GM12878 (cell line): ENCODE data around the gene EEFSEC. TPM values are rescaled to one million over a fixed set of nuclear protein-coding genes. Genes with fewer than 3 reads are reported as not detected.

Experiments
- ATAC-seq: fragments of 200-7000 bp; cut with Tn5 transposase; 3 replicates; pipeline ENCODE4 v1.9.1; 2020; ENCODE audit warnings: mild to moderate bottlenecking, moderate library complexity
- BruUV-seq: library from RNA; stranded (reverse); fragments of 400-500 nt; replicated peaks from 2 replicates; lab custom pipeline; 2021; lab: Mats Ljungman, UMichigan
- CTCF ChIA-PET: fragments of 300-600 bp; sonication (Branson Sonifier 250); formaldehyde crosslinking; extraction: SDS; loops from one replicate; lab custom pipeline; 2021; ENCODE audit warnings: inconsistent platforms; lab: Yijun Ruan, JAX
- POLR2A ChIA-PET: fragments of 350-600 bp; formaldehyde crosslinking; extraction: SDS; loops from one replicate; lab custom pipeline; 2021; ENCODE audit warnings: inconsistent platforms; lab: Charles Lee
- RAD21 ChIA-PET: fragments of 300-600 bp; sonication (Branson Sonifier 250); formaldehyde crosslinking; loops from one replicate; lab custom pipeline; 2023; ENCODE audit warnings: antibody characterized with exemption; ENCODE audit not compliant: unreplicated experiment; lab: Charles Lee
- SMC1A ChIA-PET: fragments of 300-600 bp; sonication (Branson Sonifier 250); formaldehyde crosslinking; loops from one replicate; lab custom pipeline; 2023; ENCODE audit not compliant: unreplicated experiment, uncharacterized antibody; lab: Charles Lee
- DNase-seq: peaks from one replicate; pipeline ENCODE4 v3.0.0-alpha.2; 2011; ENCODE audit warnings: low read depth, low spot score
- FAIRE-seq: peaks from 3 replicates; lab custom pipeline; 2011; peaks lifted over from hg19 to GRCh38; lab: Jason Lieb, UNC
- H2AFZ ChIP-seq: 2 replicates; pipeline ENCODE4 v1.6.0; 2011; ENCODE audit warnings: low read depth, low read length, control low read depth; ENCODE audit not compliant: control insufficient read depth
- H3K27ac ChIP-seq: 2 replicates; pipeline ENCODE4 v1.5.1; 2011; ENCODE audit warnings: control low read depth; ENCODE audit not compliant: control insufficient read depth, insufficient read depth
- H3K27me3 ChIP-seq, 2 experiments: replicated peaks in 1 of 2; 2 replicates each; pipeline versions ENCODE4 v1.6.0 to v1.6.1; 2011; ENCODE audit warnings: low read length in 1 of 2; ENCODE audit not compliant: control insufficient read depth in 2 of 2, insufficient read depth in 2 of 2
- H3K36me3 ChIP-seq, 2 experiments: 2 replicates each; pipeline ENCODE4 v1.5.1; 2011; ENCODE audit warnings: low read length in 1 of 2; ENCODE audit not compliant: control insufficient read depth in 2 of 2, insufficient read depth in 2 of 2
- H3K4me1 ChIP-seq: 2 replicates; pipeline ENCODE4 v1.6.1; 2011; ENCODE audit warnings: mild to moderate bottlenecking, low read length, moderate library complexity, mixed read lengths; ENCODE audit not compliant: control insufficient read depth, insufficient read depth
- H3K4me2 ChIP-seq: 2 replicates; pipeline ENCODE4 v1.6.0; 2011; ENCODE audit warnings: control low read depth; ENCODE audit not compliant: control insufficient read depth, insufficient read depth
- H3K4me3 ChIP-seq: fragments of 200-600 bp; sonication (generic); 2 replicates; pipeline ENCODE4 v1.5.1; 2016
- H3K79me2 ChIP-seq: 2 replicates; pipeline ENCODE4 v1.6.0; 2011; ENCODE audit warnings: low read length; ENCODE audit not compliant: control insufficient read depth, insufficient read depth
- H3K9ac ChIP-seq: 2 replicates; pipeline ENCODE4 v1.8.0; 2011; ENCODE audit warnings: low read length, control low read depth, mixed read lengths; ENCODE audit not compliant: control insufficient read depth, insufficient read depth
- H3K9me3 ChIP-seq: replicated peaks from 3 replicates; pipeline ENCODE4 v1.5.1; 2011; ENCODE audit warnings: mild to moderate bottlenecking, low read length; ENCODE audit not compliant: control insufficient read depth, insufficient read depth
- H4K20me1 ChIP-seq: 2 replicates; pipeline ENCODE4 v1.6.0; 2011; ENCODE audit not compliant: control insufficient read depth, insufficient read depth
- BRCA1 ChIP-seq: IDR thresholded peaks from 2 replicates; pipeline ENCODE4 v1.6.1; 2011; ENCODE audit warnings: low read depth, low read length, improper control_type of control experiment
- CHD4 ChIP-seq: fragments of 200-600 bp; sonication (generic); IDR thresholded peaks from 2 replicates; pipeline ENCODE4 v1.6.1; 2016; ENCODE audit warnings: mild to moderate bottlenecking
- EGR1 ChIP-seq, 2 experiments: IDR thresholded peaks; 1 replicate in 1 of 2; 2 replicates in 1 of 2; pipeline ENCODE4 v1.6.1; 2011 to 2012; ENCODE audit warnings: low read depth in 2 of 2, low read length in 2 of 2, borderline replicate concordance in 1 of 2, mild to moderate bottlenecking in 1 of 2, moderate library complexity in 1 of 2
- ETV6 ChIP-seq, 2 experiments: fragments of 450-650 bp in 1 of 2; IDR thresholded peaks in 1 of 2; conservative IDR thresholded peaks in 1 of 2; 2 replicates each; pipeline ENCODE4 v1.6.1; 2014; ENCODE audit warnings: antibody characterized with exemption in 1 of 2, borderline replicate concordance in 1 of 2, low read depth in 1 of 2, mild to moderate bottlenecking in 1 of 2, moderate library complexity in 1 of 2
- FOS ChIP-seq: IDR thresholded peaks from 3 replicates; pipeline ENCODE4 v1.6.1; 2011; ENCODE audit warnings: borderline replicate concordance; ENCODE audit not compliant: insufficient read length; ENCODE audit errors: extremely low read depth
- LARP7 ChIP-seq: fragments of 450-650 bp; IDR thresholded peaks from 2 replicates; pipeline ENCODE4 v1.6.1; 2017; ENCODE audit warnings: mild to moderate bottlenecking
- NBN ChIP-seq: fragments of 450-650 bp; IDR thresholded peaks from 2 replicates; pipeline ENCODE4 v1.6.1; 2016
- NFIC ChIP-seq: IDR thresholded peaks from 2 replicates; pipeline ENCODE4 v1.6.1; 2012; ENCODE audit warnings: low read depth, mild to moderate bottlenecking, inconsistent platforms, low read length, moderate library complexity
- PAX8 ChIP-seq: fragments of 450-650 bp; IDR thresholded peaks from 2 replicates; pipeline ENCODE4 v1.6.1; 2017; ENCODE audit warnings: mild to moderate bottlenecking, moderate library complexity
- POLR2AphosphoS5 ChIP-seq: IDR thresholded peaks from 2 replicates; pipeline ENCODE4 v1.6.1; 2011; ENCODE audit warnings: mild to moderate bottlenecking, low read length, inconsistent platforms
- RAD51 ChIP-seq: fragments of 450-650 bp; IDR thresholded peaks from 2 replicates; pipeline ENCODE4 v1.6.1; 2016; ENCODE audit warnings: moderate library complexity, mild to moderate bottlenecking, inconsistent platforms
- SMARCA5 ChIP-seq: fragments of 450-650 bp; IDR thresholded peaks from 2 replicates; pipeline ENCODE4 v1.6.1; 2017; ENCODE audit warnings: mild to moderate bottlenecking
- SMC3 ChIP-seq: IDR thresholded peaks from 2 replicates; pipeline ENCODE4 v1.6.1; 2011; ENCODE audit warnings: low read length, improper control_type of control experiment, borderline replicate concordance
- SP1 ChIP-seq: IDR thresholded peaks from one replicate; pipeline ENCODE4 v1.6.1; 2011; ENCODE audit warnings: low read depth, low read length
- ZNF24 ChIP-seq: fragments of 450-650 bp; IDR thresholded peaks from 2 replicates; pipeline ENCODE4 v1.6.1; 2017; ENCODE audit warnings: antibody characterized with exemption, mild to moderate bottlenecking
- WGBS: methylation state at CpG from one replicate; pipeline ENCODE4 v1.1.6; 2016; ENCODE audit warnings: low lambda C conversion rate; ENCODE audit not compliant: insufficient replicate concordance, insufficient coverage; ENCODE audit errors: missing lambda C conversion rate; 5-methylcytosine and 5-hydroxymethylcytosine counted together
- in situ Hi-C: fragments of 300-500 bp; cut with MboI; formaldehyde crosslinking; loops from 9 replicates; pipeline ENCODE4 v1.14.3; 2018; ENCODE audit warnings: mixed read lengths
- intact Hi-C: fragments of 100-400 bp; cut with micrococcal nuclease; formaldehyde crosslinking; loops from one replicate; pipeline ENCODE4 v1.14.2; 2022; ENCODE audit not compliant: unreplicated experiment
- polyA plus RNA-seq, 11 experiments: library from polyadenylated mRNA; depleted of rRNA in 4 of 11; unstranded in 6 of 11; stranded (reverse) in 5 of 11; fragments of >200 nt; fragmentation: Nextera tagmentation in 4 of 11; fragmentation: Illumina TruSeq in 1 of 11; extraction: Ambion mirVana in 4 of 11; extraction: Trizol in 1 of 11; gene quantifications; 1 replicate in 1 of 11; 2 replicates in 10 of 11; pipeline versions ENCODE4 v1.2.1 to v1.2.3, GENCODE V29; 2011 to 2016; ENCODE audit warnings: inconsistent platforms in 2 of 11, missing spikeins in 2 of 11, low read depth in 1 of 11
- total RNA-seq, 4 experiments: library from RNA; depleted of rRNA in 3 of 4; stranded (reverse); fragments of >200 nt in 3 of 4; fragmentation: Illumina TruSeq in 1 of 4; extraction: Trizol in 1 of 4; gene quantifications; 2 replicates each; pipeline versions ENCODE4 v1.2.1 to v1.2.3, GENCODE V29; 2013 to 2021
- TF ChIP-seq, protein P1 (sequence below): fragments of 450-650 bp; IDR thresholded peaks from 2 replicates; pipeline ENCODE4 v1.6.1; 2017; ENCODE audit warnings: antibody characterized with exemption, mild to moderate bottlenecking, moderate library complexity
- TF ChIP-seq, protein P2 (sequence below): fragments of 150-350 bp; IDR thresholded peaks from 2 replicates; pipeline ENCODE4 v1.6.1; 2014; ENCODE audit warnings: mild to moderate bottlenecking, low read depth, low read length
- TF ChIP-seq, protein P3 (sequence below): fragments of 450-650 bp; IDR thresholded peaks from 2 replicates; pipeline ENCODE4 v1.6.1; 2016; ENCODE audit warnings: mild to moderate bottlenecking
- TF ChIP-seq, protein P4 (sequence below): IDR thresholded peaks from 2 replicates; pipeline ENCODE4 v1.6.1; 2012; ENCODE audit warnings: low read depth, low read length, improper control_type of control experiment

EEFSEC gene
- total and polyA plus RNA-seq, 10 of the 15 experiments (the other 5 are each of a cell fraction or from before 2014, with no cell fraction given) = 0.29 to 29.1 (median 16.1) TPM

DNA sequence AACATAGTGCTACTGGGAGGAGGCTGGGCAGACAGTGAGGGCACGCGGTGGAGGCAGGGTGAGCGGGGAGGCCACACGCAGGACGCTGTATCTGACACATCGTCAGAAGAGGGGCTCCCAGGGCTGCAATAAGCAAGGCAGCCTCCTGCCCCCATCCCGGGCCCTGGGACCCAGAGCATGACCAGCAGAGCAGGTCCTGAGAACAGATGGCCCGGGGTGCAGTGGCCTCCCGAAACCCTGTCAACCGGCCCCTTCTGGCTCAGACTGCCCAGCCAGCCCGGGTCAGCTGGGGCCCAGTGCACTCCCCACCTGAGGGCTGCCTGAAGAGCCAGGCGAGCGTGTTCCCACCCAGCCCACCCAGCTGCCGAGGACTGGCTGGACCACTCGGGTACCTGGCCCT is 276.0 kb downstream of the EEFSEC start (continued):
- TF ChIP-seq, protein P1, sequence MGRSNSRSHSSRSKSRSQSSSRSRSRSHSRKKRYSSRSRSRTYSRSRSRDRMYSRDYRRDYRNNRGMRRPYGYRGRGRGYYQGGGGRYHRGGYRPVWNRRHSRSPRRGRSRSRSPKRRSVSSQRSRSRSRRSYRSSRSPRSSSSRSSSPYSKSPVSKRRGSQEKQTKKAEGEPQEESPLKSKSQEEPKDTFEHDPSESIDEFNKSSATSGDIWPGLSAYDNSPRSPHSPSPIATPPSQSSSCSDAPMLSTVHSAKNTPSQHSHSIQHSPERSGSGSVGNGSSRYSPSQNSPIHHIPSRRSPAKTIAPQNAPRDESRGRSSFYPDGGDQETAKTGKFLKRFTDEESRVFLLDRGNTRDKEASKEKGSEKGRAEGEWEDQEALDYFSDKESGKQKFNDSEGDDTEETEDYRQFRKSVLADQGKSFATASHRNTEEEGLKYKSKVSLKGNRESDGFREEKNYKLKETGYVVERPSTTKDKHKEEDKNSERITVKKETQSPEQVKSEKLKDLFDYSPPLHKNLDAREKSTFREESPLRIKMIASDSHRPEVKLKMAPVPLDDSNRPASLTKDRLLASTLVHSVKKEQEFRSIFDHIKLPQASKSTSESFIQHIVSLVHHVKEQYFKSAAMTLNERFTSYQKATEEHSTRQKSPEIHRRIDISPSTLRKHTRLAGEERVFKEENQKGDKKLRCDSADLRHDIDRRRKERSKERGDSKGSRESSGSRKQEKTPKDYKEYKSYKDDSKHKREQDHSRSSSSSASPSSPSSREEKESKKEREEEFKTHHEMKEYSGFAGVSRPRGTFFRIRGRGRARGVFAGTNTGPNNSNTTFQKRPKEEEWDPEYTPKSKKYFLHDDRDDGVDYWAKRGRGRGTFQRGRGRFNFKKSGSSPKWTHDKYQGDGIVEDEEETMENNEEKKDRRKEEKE = no peak
- TF ChIP-seq NFIC (no peak), ZNF24 (no peak)

DNA sequence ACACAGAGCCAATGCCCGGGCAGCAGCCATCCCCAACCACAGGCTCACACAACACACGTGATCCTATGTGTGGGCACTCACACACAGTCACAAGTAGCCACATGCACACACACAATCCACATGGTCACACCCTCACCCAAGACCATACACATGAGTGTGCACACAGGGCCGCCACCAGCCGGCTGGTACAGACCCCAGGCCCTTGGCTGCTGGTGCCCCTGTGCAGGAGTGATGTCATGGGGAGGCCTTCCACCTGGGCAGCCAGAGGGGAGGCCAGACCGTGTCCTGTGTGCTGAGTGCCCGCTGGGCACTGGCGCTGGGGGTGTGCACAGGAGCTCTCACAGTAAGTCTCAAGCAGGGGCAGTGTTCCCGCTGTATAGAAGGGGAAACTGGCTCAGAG is 276.5 kb downstream of the EEFSEC start:
- in situ Hi-C loops (no loop called here), intact Hi-C loops (loop anchor here (5.0 kb wide), 1 partner anchor 332 kb away; no protein-coding TSS in a partner anchor)
- ATAC-seq (no peak), FAIRE-seq (no peak), DNase-seq (no peak)
- H2AFZ ChIP-seq = no peak overlapping the region
- CTCF ChIA-PET = no interaction called here
- H3K9me3 ChIP-seq = no peaks in the 10 kb centered on the region
- H3K4me3 ChIP-seq = no peak overlapping the region
- H3K27me3 ChIP-seq = peaks cover 2 to 10% of the 10 kb centered on the region in 2 experiments
- H3K27ac ChIP-seq = no peak overlapping the region
- H3K4me2 ChIP-seq = no peak overlapping the region
- POLR2A ChIA-PET = no interaction called here
- H3K9ac ChIP-seq = no peak overlapping the region
- RAD21 ChIA-PET = no interaction called here
- no peaks in the 10 kb centered on the region for H3K4me1 ChIP-seq
- H3K36me3 ChIP-seq = no peaks in the 10 kb centered on the region
- H4K20me1 ChIP-seq = no peaks in the 10 kb centered on the region
- WGBS = 26% methylated on average over 8 of the region's 8 CpGs
- BruUV-seq = no TSS peak
- SMC1A ChIA-PET = no interaction called here
- H3K79me2 ChIP-seq = no peaks in the 10 kb centered on the region
- TF ChIP-seq RAD51 (no peak), NBN (no peak), POLR2AphosphoS5 (no peak), PAX8 (no peak), CHD4 (no peak), SMC3 (no peak), ETV6 (conservative IDR thresholded peaks at IDR 0.05 in 1 of 2, IDR thresholded peaks at IDR 0.05 in 1 of 2; ENCODE audit: borderline replicate concordance in 1 of 2, low read depth in 1 of 2) (no peak), SP1 (no peak), BRCA1 (no peak), SMARCA5 (no peak), FOS (no peak), LARP7 (no peak), EGR1 (IDR thresholded peaks at IDR 0.05; ENCODE audit: borderline replicate concordance in 1 of 2, low read depth in 2 of 2, low read length in 2 of 2) (no peak)
- TF ChIP-seq, protein P2, sequence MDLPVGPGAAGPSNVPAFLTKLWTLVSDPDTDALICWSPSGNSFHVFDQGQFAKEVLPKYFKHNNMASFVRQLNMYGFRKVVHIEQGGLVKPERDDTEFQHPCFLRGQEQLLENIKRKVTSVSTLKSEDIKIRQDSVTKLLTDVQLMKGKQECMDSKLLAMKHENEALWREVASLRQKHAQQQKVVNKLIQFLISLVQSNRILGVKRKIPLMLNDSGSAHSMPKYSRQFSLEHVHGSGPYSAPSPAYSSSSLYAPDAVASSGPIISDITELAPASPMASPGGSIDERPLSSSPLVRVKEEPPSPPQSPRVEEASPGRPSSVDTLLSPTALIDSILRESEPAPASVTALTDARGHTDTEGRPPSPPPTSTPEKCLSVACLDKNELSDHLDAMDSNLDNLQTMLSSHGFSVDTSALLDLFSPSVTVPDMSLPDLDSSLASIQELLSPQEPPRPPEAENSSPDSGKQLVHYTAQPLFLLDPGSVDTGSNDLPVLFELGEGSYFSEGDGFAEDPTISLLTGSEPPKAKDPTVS = no peak
- TF ChIP-seq, protein P3, sequence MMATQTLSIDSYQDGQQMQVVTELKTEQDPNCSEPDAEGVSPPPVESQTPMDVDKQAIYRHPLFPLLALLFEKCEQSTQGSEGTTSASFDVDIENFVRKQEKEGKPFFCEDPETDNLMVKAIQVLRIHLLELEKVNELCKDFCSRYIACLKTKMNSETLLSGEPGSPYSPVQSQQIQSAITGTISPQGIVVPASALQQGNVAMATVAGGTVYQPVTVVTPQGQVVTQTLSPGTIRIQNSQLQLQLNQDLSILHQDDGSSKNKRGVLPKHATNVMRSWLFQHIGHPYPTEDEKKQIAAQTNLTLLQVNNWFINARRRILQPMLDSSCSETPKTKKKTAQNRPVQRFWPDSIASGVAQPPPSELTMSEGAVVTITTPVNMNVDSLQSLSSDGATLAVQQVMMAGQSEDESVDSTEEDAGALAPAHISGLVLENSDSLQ = no peak
- TF ChIP-seq, protein P4, sequence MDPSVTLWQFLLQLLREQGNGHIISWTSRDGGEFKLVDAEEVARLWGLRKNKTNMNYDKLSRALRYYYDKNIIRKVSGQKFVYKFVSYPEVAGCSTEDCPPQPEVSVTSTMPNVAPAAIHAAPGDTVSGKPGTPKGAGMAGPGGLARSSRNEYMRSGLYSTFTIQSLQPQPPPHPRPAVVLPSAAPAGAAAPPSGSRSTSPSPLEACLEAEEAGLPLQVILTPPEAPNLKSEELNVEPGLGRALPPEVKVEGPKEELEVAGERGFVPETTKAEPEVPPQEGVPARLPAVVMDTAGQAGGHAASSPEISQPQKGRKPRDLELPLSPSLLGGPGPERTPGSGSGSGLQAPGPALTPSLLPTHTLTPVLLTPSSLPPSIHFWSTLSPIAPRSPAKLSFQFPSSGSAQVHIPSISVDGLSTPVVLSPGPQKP = no peak
